Measurements from ENCODE around the gene HAPSTR1.

HAPSTR1 gene

GRCh38 chr16:9095656-9096397 is 4.4 kb downstream of the HAPSTR1 start:
- DNase-seq (ENCODE audit: low read depth in 3 of 3, low spot score in 1 of 3) = no peak

- no peak for DNase-seq (ENCODE audit: low read depth in 3 of 3, low spot score in 1 of 3)
Measured at GRCh38 chr16:9096416-9096952, 5.0 kb downstream of the HAPSTR1 start.

- no peak for DNase-seq (ENCODE audit: low read depth in 3 of 3, low spot score in 1 of 3)
Measured at GRCh38 chr16:9097266-9098219, 6.1 kb downstream of the HAPSTR1 start.

- no peak for DNase-seq (ENCODE audit: low read depth in 3 of 3, low spot score in 1 of 3)
Measured at GRCh38 chr16:9098377-9099090, 7.1 kb downstream of the HAPSTR1 start.

- no peak for DNase-seq (ENCODE audit: low read depth in 3 of 3, low spot score in 1 of 3)
Measured at GRCh38 chr16:9099131-9099625, 7.7 kb downstream of the HAPSTR1 start.

- DNase-seq (ENCODE audit: low read depth in 3 of 3, low spot score in 1 of 3) = no peak
Measured at GRCh38 chr16:9102379-9102778, 10.9 kb downstream of the HAPSTR1 start.

- DNase-seq (ENCODE audit: low read depth in 3 of 3, low spot score in 1 of 3) = no peak
Measured at GRCh38 chr16:9102943-9103342, 11.5 kb downstream of the HAPSTR1 start.

- DNase-seq (ENCODE audit: low read depth in 3 of 3, low spot score in 1 of 3) = no peak
Measured at GRCh38 chr16:9103546-9103945, 12.1 kb downstream of the HAPSTR1 start.

- no peak for DNase-seq (ENCODE audit: low read depth in 3 of 3, low spot score in 1 of 3)
Measured at GRCh38 chr16:9105189-9105588, 13.7 kb downstream of the HAPSTR1 start.

- no peak for DNase-seq (ENCODE audit: low read depth in 3 of 3, low spot score in 1 of 3)
Measured at GRCh38 chr16:9107025-9107970, 15.9 kb downstream of the HAPSTR1 start.

- no peak for DNase-seq (ENCODE audit: low read depth in 3 of 3, low spot score in 1 of 3)
Measured at GRCh38 chr16:9109255-9109654, 17.8 kb downstream of the HAPSTR1 start.

- no peak for DNase-seq (ENCODE audit: low read depth in 3 of 3, low spot score in 1 of 3)
Measured at GRCh38 chr16:9112166-9112843, 20.9 kb downstream of the HAPSTR1 start.

GRCh38 chr16:9112844-9113186 is 21.4 kb downstream of the HAPSTR1 start:
- no peak for DNase-seq (ENCODE audit: low read depth in 3 of 3, low spot score in 1 of 3)

- DNase-seq (ENCODE audit: low read depth in 3 of 3, low spot score in 1 of 3) = no peak
Measured at GRCh38 chr16:9113707-9114106, 22.3 kb downstream of the HAPSTR1 start.

GRCh38 chr16:9114112-9114511 is 22.7 kb downstream of the HAPSTR1 start:
- no peak for DNase-seq (ENCODE audit: low read depth in 3 of 3, low spot score in 1 of 3)

- DNase-seq (ENCODE audit: low read depth in 3 of 3, low spot score in 1 of 3) = no peak
Measured at GRCh38 chr16:9114842-9115241, 23.4 kb downstream of the HAPSTR1 start.

- DNase-seq (ENCODE audit: low read depth in 3 of 3, low spot score in 1 of 3) = no peak
Measured at GRCh38 chr16:9115277-9115676, 23.8 kb downstream of the HAPSTR1 start.

- DNase-seq (ENCODE audit: low read depth in 3 of 3, low spot score in 1 of 3) = no peak
Measured at GRCh38 chr16:9116141-9116540, 24.7 kb downstream of the HAPSTR1 start.

- DNase-seq (ENCODE audit: low read depth in 3 of 3, low spot score in 1 of 3) = no peak
Measured at GRCh38 chr16:9118170-9118569, 26.7 kb downstream of the HAPSTR1 start.

GRCh38 chr16:9119795-9120194 is 28.4 kb downstream of the HAPSTR1 start:
- DNase-seq (ENCODE audit: low read depth in 3 of 3, low spot score in 1 of 3) = no peak
